ENCODE data around the gene ZNF91. TPM values are rescaled to one million over a fixed set of nuclear protein-coding genes. Genes with fewer than 3 reads are reported as not detected.

The ZNF91 gene
- total RNA-seq, 1 donor from 2014 or later = 31.7 TPM

- TF ChIP-seq CTCF (IDR thresholded peaks at IDR 0.05) = no peak
- Mint-ChIP-seq H3K36me3 (ENCODE audit: unreplicated experiment) (no peaks in the 10 kb centered on the region), H3K4me3 (ENCODE audit: unreplicated experiment) (no peak overlapping the region), H3K9me3 (ENCODE audit: unreplicated experiment) (peaks cover 12% of the 10 kb centered on the region), H3K27ac (ENCODE audit: unreplicated experiment) (no peak overlapping the region), H3K4me1 (ENCODE audit: unreplicated experiment) (peaks cover 3% of the 10 kb centered on the region), H3K27me3 (ENCODE audit: unreplicated experiment) (no peaks in the 10 kb centered on the region)
- no peak for DNase-seq (ENCODE audit: extremely low spot score, unreplicated experiment)
These were observed 14.9 kb upstream of the ZNF91 start for GRCh38 chr19:23410155-23410554.

- H3K9me3 Mint-ChIP-seq (ENCODE audit: unreplicated experiment) = peaks cover 12% of the 10 kb centered on the region
- H3K27me3 Mint-ChIP-seq (ENCODE audit: unreplicated experiment) = no peaks in the 10 kb centered on the region
- no peak overlapping the region for H3K4me3 Mint-ChIP-seq (ENCODE audit: unreplicated experiment)
- no peaks in the 10 kb centered on the region for H3K36me3 Mint-ChIP-seq (ENCODE audit: unreplicated experiment)
- H3K27ac Mint-ChIP-seq (ENCODE audit: unreplicated experiment) = no peak overlapping the region
- H3K4me1 Mint-ChIP-seq (ENCODE audit: unreplicated experiment) = no peaks in the 10 kb centered on the region
- TF ChIP-seq CTCF (IDR thresholded peaks at IDR 0.05) = no peak
- no peak for DNase-seq (ENCODE audit: extremely low spot score, unreplicated experiment)
These were observed 14.2 kb upstream of the ZNF91 start for GRCh38 chr19:23409392-23410048.

GRCh38 chr19:23407616-23408133, 12.4 kb upstream of the ZNF91 start:
- no peak overlapping the region for H3K27ac Mint-ChIP-seq (ENCODE audit: unreplicated experiment)
- no peak for TF ChIP-seq CTCF (IDR thresholded peaks at IDR 0.05)
- DNase-seq (ENCODE audit: extremely low spot score, unreplicated experiment) = no peak
- no peaks in the 10 kb centered on the region for H3K27me3 Mint-ChIP-seq (ENCODE audit: unreplicated experiment)
- H3K4me3 Mint-ChIP-seq (ENCODE audit: unreplicated experiment) = no peak overlapping the region
- H3K9me3 Mint-ChIP-seq (ENCODE audit: unreplicated experiment) = peaks cover 19% of the 10 kb centered on the region
- H3K4me1 Mint-ChIP-seq (ENCODE audit: unreplicated experiment) = no peaks in the 10 kb centered on the region
- no peaks in the 10 kb centered on the region for H3K36me3 Mint-ChIP-seq (ENCODE audit: unreplicated experiment)

- DNase-seq (ENCODE audit: extremely low spot score, unreplicated experiment) = no peak
- H3K4me3 Mint-ChIP-seq (ENCODE audit: unreplicated experiment) = no peak overlapping the region
- no peak overlapping the region for H3K27ac Mint-ChIP-seq (ENCODE audit: unreplicated experiment)
- H3K4me1 Mint-ChIP-seq (ENCODE audit: unreplicated experiment) = no peaks in the 10 kb centered on the region
- peaks cover 19% of the 10 kb centered on the region for H3K9me3 Mint-ChIP-seq (ENCODE audit: unreplicated experiment)
- H3K27me3 Mint-ChIP-seq (ENCODE audit: unreplicated experiment) = no peaks in the 10 kb centered on the region
- TF ChIP-seq CTCF (IDR thresholded peaks at IDR 0.05) = no peak
- no peaks in the 10 kb centered on the region for H3K36me3 Mint-ChIP-seq (ENCODE audit: unreplicated experiment)
These were observed 11.4 kb upstream of the ZNF91 start for GRCh38 chr19:23406721-23407120.

- H3K4me3 Mint-ChIP-seq (ENCODE audit: unreplicated experiment) = no peak overlapping the region
- H3K4me1 Mint-ChIP-seq (ENCODE audit: unreplicated experiment) = no peaks in the 10 kb centered on the region
- DNase-seq (ENCODE audit: extremely low spot score, unreplicated experiment) = no peak
- no peaks in the 10 kb centered on the region for H3K36me3 Mint-ChIP-seq (ENCODE audit: unreplicated experiment)
- no peaks in the 10 kb centered on the region for H3K27me3 Mint-ChIP-seq (ENCODE audit: unreplicated experiment)
- H3K9me3 Mint-ChIP-seq (ENCODE audit: unreplicated experiment) = peaks cover 19% of the 10 kb centered on the region
- no peak overlapping the region for H3K27ac Mint-ChIP-seq (ENCODE audit: unreplicated experiment)
- TF ChIP-seq CTCF (IDR thresholded peaks at IDR 0.05) = no peak
These were observed 10.8 kb upstream of the ZNF91 start for GRCh38 chr19:23406091-23406490.
